ENCODE measurements around the gene TOLLIP.

- TF ChIP-seq CTCF (IDR thresholded peaks at IDR 0.05 in 4 of 5, conservative IDR thresholded peaks at IDR 0.05 in 1 of 5): no peak
- no peak for TF ChIP-seq POLR2A (IDR thresholded peaks at IDR 0.05)
Measured at GRCh38 chr11:1269957-1270356, 39.5 kb downstream of the TOLLIP start.
